Fibroblast of the conjunctiva (primary cell): ENCODE results near the gene ENDOV.

Experiments
- DNase-seq: peaks from one replicate; pipeline ENCODE4 v3.0.0-alpha.2; 2010; ENCODE audit warnings: low read depth

Gene ENDOV

DNA sequence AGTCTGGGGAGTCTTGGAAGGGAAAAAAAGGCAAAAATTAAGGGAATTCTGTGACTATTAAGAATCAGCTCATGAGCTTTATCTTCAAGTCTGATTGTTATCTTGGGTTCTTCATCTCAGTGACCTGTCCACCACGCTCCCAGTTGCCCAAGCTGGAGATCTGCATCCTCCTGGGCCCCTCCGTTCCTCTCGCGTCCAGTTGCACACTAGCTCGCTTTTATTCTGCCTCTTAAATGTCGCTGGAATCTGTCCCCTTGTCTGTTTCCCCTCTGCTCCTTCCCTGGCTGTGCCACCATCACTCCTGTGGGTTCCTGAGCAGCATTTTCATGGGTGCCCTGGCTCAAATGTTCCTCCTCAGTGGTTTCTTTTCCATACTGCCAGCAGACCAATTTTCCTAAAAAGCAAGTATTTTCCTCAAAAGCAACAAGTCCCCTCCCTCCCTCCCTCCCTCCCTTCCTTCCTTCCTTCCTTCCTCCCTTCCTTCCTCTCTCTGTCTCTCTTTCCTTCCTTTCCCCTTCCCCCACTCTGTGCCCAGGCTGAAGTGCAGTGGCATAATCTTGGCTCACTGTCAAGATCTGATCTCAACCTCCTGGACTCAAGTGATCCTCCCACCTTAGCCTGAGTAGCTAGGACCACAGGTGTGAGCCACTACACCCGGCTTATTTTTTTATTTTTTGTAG is 1.4 kb downstream of the ENDOV start:
- DNase-seq, result no peak

DNA sequence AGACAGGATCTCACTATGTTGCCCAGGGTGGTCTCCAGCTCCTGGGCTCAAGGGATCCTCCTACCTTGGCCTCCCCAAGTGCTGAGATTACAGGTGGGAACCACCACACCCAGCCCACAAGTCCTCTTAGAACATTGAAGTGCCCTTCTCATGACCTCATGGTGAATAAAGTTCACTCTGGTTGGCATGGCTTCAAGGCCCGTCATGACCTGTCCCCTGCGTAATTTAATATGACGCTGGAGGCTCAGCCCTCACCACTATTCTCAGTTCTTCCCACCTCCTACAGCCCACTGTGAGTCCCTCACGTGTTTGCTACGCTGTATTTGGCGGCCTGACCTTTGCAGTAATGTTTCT is 1.9 kb downstream of the ENDOV start:
- DNase-seq, result no peak

DNA sequence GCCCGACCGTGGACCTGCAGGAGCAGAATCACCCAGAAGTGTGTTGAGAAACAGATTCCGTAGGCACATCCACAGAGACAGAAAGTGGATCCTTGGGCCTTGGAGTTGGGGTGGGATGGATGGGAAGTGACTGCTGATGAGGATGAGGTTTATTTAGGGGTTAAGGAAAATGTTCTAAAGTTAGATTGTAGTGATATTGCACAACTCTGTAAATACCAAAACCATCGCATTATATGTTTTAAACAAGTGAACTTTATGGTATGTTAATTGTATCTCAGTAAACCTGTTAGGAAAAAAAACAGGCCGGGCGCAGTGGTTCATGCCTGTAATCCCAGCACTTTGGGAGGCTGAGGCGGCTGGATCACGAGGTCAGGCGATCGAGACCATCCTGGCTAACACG is 3.6 kb downstream of the ENDOV start:
- DNase-seq, result no peak

DNA sequence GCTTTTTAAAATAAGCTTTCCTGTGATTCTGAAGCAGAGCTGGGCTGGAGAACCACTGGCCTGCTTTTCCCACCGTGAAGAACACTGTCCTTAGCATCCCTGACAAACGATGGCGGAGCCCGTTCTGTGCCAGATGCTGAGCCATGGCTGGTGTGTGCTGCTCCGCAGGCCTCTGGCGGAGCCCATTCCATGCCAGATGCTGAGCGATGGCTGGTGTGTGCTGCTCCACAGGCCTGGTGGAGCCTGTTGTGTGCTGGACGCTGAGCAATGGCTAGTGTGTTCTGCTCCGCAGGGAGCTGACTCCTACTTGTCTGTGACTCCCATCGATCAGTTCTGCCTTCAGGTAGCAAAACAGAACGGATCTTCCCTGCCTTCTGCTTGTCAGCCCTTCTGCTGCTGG is 4.3 kb downstream of the ENDOV start:
- no peak for DNase-seq

DNA sequence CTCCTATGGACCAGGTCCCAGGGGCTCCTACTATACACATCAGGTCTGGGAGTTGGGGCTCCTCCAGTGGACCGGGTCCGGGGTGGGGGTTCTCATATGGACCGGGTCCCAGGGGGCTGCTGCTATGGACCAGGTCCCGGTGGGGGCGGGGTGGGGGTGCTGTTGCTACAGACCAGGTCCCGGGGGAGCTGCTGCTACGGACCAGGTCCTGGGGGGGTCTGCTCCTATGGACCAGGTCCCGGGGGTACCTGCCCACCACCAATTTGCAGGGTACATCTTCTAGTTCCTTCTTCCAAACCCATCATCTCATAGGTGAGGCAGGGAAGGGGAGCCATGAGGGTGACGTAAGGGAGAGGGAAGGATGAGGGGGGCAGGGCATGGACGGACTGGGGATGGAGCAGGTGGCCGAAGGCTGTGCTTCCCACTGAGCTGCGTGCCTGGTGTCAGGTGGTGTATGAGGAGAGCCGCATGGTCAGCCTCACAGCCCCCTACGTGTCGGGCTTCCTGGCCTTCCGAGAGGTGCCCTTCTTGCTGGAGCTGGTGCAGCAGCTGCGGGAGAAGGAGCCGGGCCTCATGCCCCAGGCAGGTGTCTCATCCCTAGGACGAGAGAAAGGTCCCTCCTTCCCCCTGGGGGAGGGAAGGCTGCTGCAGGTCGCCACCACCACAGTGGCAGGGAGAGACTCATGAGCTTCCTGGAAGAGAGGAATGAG is 6.6 kb downstream of the ENDOV start:
- DNase-seq, result no peak

DNA sequence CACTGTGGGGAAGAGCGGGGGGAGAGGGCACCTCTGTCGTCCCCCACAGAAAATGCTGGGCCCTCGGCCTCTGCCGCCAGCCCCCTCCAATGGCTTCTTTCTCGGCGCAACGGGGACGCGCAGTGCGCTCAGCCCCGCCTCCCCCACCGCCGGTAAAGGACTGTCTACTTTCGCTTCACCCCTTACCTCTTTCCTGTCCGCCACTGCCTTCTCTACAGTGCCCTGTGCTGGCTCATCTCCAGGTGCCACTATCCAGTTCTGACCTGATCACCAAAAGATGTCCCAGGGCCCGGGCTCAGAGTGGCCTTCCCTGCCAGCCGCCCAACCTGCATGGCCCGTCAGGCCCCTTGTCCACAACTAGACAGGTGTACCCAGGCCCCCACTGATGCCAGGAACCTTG is 7.3 kb downstream of the ENDOV start:
- no peak for DNase-seq

DNA sequence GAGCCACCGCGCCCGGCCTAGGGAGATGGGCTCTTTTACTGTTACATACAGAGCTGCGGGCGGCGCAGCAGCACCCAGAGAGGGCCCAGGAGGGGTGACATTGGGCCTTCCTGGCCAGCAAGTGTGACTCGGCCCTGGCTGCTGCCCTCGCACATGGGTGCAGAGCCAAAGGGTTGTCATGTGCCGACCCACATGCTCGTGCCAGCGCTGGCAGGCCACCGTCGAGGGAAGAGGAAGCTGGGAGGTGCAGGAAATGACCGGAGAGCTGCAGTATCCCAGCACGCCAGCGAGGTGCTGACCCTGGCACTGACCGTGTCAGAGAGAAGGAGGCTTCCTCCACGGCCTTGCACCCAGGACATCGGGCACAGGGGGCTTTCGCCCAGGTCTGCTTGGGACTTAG is 8.0 kb downstream of the ENDOV start:
- DNase-seq, result no peak

DNA sequence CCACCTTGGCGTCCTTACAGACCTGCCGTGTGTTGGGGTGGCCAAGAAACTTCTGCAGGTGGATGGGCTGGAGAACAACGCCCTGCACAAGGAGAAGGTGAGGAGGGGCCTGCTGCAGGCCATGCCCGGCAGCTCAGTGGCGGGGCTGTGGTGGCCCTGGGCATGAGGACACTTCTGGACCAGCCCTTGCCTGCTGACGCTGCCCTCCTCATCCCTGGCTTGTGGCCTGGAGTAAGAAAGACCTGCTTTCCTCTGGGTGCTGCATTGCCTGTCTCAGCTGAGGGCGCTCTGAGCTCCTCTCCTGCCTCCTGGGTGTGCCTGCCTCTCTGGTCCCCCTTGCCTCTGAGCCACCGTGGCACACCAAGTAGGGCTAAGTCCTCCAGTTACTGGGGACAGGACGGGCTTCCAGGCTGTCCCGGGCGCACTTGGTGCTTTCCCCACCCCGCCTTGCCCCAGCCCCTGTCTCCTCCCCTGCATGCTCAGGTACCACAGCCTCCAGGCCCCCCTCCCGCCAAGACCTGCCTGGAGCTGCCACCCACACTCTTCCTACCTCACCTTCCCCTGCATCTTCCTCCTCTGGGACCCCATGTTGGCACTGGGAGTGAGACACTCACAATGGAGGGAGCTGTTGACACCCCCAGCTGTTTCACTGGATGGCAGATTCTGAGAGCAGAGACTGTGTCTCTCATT is 8.7 kb downstream of the ENDOV start:
- no peak for DNase-seq

DNA sequence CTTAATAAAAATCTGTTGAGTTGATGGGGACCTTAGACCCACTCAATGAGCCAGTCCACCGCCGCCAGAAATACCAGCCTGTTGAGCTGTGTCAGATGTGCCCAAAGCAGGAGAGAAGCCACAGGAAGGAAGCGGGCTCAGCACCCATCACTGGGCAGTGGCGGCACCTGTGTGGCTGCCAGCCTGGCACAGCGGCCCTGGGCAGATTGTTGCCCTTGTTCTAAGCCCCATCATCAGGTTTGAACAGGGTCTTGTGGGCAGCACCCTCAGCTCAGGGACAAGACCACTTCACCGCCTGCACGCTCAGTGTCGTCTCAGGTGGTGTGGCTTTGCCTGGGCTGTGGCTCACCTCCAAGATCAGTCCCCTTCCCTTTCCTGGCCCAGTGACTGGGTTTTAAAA is 9.3 kb downstream of the ENDOV start:
- DNase-seq, result no peak

DNA sequence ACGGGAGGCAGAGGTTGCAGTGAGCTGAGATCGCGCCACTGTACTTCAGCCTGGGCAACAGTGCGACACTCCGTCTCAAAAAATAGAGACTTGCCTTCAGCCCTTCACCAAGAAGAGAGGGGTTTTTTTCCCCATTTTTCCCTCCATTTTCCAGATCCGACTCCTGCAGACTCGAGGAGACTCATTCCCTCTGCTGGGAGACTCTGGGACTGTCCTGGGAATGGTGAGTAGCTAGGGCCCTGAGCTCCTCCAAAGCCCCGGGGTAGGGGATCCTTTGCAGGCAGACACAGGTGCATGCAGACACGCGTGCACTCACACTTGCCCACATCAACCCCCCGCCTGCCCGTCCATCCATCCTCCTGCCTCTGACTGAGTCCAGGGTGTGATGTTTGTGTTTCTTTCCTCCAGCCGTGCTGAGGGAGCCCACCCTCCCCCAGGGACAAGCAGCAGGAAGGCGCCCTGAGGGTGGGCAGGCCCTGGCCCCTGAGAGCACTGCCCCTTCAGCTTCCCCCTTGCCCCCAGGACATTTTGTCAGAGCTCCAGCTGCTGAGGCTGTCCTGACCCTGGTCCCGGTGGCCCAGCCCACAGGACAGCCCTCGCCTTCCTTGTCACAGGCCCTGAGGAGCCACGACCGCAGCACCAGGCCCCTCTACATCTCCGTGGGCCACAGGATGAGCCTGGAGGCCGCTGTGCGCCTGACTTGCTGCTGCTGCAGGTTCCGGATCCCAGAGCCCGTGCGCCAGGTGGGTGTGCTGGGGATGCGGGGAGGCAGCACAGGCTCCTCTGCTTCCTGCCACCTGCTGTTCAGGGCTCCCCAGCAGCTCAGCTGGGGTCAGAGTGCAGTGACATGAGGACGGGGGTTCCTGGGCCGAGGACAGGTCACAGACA is 10.2 kb downstream of the ENDOV start:
- DNase-seq, result no peak

DNA sequence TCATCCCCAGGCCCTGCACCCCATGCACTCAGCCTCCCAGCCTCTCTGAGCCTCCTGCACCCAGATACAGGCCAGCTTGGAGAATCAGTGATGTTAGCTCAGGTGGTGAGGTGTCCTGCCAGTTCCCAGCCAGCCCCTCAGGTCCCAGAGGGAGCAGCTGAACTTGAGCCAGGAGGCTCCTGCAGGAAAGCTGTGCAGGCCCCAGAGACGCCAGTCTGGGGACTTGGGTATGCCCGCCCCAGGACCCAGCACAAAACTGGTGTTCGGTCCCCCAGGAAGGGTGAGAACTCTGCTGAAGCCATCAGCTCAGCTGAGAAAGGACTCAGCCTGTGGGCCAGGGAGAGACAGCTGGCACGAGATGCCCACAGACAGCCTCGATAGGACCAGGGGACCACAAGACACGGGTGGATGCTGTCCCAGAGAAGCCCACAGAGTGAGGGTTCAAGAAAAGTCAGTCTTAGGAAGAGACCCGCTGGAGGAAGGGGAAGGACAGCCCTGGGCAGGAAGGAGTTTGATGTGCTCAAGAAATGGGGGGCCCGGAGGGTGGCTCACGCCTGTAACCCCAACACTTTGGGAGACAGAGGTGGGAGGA is 11.0 kb downstream of the ENDOV start:
- DNase-seq, result no peak

DNA sequence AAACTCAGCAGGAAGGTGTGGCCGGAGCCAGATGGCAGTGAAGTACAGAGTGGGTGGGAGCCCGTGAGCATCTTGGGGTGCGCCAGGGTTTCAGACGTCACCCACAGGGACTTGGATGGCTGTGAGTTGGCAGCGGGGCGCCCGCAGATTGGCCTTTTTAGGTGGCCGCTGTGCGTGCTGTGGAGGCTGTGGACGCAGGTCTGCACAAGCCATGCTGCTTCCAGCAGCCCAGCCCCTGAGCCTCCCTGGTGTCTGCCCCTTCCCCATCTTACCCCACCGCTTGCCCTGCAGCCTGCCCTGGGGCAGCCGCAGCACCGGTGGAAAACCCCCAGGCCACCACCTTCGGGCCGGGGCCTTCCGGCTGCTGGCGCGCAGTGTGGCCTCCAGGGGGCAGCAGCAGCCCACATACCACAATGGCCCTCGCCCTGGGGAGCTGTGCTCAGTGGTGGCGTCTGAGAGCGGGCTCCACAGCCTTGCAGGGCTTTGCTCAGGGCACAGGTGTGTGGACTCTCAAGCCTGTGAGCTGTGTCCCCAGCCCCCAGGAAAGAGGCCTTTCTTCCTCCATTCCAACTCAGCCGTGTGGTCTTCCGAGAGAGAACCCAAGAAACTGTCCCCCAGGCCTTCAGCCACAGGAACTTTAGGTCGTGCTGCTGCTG is 11.8 kb downstream of the ENDOV start:
- peak; percentile 22 for DNase-seq

DNA sequence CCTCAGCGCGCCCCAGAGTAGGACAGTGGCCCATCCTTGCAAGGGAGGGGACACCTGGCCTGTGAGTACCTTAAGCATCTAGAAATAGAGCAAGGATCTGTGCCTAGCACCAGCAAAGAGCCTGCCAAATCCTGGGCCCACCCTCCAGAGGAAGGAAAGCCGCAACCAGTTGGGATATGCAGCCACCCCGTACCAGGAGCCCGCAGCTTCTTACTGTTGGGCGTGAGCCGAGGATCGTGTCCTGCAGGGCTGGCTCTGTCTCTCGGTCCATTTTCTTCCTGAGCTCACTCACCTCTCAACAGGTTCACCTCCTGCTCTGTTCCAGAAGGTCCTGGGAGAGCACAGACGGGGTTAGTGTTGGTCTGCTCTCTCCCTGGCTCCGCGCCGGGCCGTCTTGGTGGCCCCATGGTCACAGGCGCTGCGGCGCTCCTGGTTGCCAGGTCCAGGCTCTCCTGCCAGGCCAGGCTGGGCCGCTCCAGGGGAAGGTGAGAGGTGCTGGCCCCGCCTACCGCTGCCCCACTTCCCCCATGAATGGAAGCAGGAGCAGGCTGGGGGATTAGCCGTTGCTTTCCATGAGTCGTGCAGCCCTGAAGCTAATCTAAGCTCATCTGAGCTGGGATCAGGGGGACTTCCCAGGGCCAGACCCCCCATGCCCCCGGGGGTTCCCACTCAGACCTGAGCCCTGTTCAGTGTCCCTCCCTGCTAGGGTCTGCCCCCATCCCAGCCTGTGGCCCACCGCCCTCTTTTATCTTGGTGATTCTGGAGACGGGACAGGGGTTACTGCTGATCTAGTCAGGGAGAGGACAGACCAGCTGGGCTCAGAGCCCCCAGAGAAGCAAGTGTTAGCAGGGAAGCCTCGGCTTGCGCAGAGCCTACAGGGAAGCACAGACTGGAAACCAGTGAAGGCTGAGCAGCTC is 12.7 kb downstream of the ENDOV start:
- DNase-seq, result no peak

DNA sequence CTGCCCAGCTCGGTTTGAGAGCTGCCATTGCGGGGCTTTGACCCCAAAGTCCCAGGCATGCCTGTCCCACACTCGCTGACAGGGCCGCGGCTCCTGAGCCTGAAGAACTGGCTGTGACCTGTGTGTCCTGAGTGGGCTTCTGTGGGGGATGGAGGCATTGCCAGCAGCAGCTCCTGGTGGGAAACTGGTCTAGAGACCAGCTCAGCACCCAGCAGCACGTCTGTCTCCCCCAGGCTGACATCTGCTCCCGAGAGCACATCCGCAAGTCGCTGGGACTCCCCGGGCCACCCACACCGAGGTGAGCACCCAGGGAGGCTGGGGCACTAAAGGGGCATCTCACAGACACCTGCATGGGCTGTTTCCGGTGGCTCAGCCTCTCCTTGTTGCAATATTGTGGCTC is 13.4 kb downstream of the ENDOV start:
- no peak for DNase-seq

DNA sequence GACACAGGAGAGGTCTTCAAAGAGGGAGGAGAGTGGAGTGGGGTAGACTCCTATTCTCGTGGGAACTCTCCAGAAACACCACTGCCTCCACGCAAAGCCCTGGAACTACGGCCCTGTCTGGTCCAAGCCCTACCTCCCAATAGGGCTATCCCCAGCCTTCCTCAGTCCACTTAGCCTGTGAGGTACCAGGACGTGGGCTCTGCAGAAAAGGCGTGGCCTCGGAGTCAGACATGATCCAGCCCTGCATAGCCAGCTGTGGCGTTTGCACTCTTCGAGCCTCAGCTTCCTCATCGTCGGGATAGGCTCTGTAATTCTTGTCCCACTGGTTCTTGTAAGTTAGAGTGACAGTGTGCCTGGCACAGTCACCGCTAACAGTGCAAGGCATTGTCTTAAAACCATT is 13.8 kb downstream of the ENDOV start:
- DNase-seq, result no peak

DNA sequence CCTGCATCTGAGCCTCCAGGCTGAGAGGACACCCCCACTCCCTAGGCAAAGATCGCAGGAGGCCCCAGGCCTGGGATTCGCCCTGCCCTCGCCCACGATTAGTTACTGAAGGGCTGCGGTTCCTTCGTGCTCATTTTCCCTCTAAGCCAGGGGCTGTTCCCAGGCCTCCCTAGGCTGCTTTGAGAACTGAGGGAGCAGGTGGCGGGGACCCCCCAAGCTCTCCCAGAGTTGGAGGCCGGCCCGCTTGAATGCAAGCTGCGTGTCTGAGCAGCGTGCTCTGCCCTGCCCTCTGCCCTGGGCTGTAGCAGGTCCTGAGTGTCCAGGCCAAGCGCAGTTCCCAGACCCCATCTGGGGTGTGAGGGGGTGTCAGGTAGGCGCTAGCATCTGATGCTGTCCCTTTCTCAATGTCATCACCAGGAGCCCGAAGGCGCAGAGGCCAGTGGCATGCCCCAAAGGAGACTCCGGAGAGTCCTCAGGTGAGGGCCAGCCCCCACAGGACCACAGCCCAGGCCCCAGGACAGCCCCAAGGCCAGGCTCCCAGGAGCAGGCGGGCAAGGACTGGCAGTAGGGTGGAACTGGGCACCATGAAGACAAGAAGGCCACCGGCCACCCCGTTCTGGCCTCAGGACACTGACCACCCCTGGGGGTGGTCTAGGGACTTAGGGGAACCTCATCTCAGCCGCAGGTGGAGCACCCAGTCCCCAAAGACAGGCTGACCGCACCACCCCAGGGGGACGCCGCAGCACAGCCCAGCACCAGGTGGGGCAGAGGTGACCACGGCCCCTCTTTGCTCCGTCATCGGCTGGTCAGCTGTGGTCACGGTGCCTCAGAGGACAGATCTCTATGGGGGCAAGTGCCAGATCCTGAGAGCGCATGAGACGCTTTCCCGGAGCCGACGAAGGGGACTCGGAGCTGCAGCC is 14.6 kb downstream of the ENDOV start:
- DNase-seq, result no peak

DNA sequence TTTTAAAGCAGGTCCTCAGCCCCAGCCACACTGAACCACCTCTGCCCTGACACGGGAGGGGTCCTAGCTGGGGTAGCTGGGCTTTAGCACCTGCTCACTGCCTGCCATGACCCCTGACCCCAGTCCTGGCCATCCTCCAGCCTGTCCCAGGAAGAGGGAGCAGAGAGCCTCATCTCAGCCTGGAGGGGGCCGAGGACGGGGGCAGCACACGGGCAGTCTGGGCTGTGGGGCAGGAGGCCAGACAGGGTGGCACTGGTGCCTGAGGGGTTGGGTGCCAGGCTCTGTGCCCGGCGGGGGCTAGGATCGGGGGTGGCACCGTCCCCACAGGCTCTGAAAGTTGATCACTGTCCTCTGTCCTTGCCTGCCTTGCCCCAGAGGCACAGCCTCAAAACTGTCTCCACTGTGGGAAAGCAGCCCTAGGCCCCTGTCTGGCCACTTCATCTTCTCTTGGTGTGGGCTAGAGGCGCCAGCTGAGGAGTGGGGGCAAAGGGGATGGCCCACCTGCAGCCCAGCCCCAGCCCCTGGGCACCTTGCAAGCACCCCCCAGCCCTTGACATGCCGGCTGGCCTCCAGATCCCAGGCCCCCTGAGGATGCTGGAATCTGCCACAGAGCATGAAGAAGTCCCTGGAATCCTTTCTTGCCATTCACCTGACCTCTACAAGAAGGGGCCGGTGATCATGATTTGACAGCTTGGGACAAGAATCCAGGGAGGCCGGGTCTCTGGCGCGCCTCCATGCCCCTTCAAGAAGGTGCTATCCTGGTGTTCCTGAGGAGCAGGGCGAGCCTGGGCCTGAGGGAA is 15.7 kb downstream of the ENDOV start:
- DNase-seq, result no peak
